Right lobe of liver (tissue), 4 donors: ENCODE measurements around the gene FAXC.

Experiments
- CTCF ChIP-seq, 4 donors: fragments of 200-600 bp in 3 of 4; fragments of 450-650 bp in 1 of 4; IDR thresholded peaks; one replicate each; pipeline versions ENCODE4 v1.5.1 to v1.8.0; 2016 to 2022; ENCODE audit warnings: antibody characterized with exemption in 4 of 4, mild to moderate bottlenecking in 2 of 4
- POLR2A ChIP-seq: fragments of 450-650 bp; IDR thresholded peaks from one replicate; pipeline ENCODE4 v1.6.1; 2017; ENCODE audit warnings: antibody characterized with exemption, mild to moderate bottlenecking
- donor health status: DM: no; HTN: no; CAD: no.
- donor health status: DM: no; HTN: no; CAD: no.
- donor health status: DM: no; HTN: yes; CAD: no.

- TF ChIP-seq CTCF (IDR thresholded peaks at IDR 0.05): no peak
- no peak for TF ChIP-seq POLR2A
Measured at GRCh38 chr6:99295276-99295675, 54.2 kb downstream of the FAXC start.
